ENCODE measurements around the gene TMEM191C.
"Not testable (repeated sequence)": the region's sequence is repeated elsewhere in the genome, so short reads cannot be mapped to it uniquely, and the experiment has no call there.

DNA sequence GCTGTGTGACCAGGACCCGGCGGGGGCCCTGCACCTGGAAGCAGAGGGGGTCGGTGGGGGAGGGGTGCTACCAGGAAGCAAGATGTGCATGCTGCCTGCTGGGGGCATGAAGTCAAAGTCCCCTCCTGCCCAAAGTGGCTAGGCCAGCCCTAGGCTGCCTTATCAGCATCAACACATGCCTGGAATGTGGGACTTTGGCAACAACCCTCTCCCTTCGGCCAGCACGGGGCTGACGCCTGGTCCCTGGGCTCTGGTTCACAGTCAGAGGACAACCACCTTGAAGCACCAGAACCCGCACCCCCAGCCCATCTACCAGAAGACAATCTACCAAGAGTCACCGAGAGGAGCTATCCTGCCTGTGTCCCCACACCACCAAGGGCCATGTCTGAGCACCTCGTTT is 43.2 kb downstream of the TMEM191C start:
- TF ChIP-seq, protein P1, sequence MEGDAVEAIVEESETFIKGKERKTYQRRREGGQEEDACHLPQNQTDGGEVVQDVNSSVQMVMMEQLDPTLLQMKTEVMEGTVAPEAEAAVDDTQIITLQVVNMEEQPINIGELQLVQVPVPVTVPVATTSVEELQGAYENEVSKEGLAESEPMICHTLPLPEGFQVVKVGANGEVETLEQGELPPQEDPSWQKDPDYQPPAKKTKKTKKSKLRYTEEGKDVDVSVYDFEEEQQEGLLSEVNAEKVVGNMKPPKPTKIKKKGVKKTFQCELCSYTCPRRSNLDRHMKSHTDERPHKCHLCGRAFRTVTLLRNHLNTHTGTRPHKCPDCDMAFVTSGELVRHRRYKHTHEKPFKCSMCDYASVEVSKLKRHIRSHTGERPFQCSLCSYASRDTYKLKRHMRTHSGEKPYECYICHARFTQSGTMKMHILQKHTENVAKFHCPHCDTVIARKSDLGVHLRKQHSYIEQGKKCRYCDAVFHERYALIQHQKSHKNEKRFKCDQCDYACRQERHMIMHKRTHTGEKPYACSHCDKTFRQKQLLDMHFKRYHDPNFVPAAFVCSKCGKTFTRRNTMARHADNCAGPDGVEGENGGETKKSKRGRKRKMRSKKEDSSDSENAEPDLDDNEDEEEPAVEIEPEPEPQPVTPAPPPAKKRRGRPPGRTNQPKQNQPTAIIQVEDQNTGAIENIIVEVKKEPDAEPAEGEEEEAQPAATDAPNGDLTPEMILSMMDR (IDR thresholded peaks at IDR 0.05) = not testable (repeated sequence)
- TF ChIP-seq EZH2 (IDR thresholded peaks at IDR 0.05) = not testable (repeated sequence)
